Prostate gland (tissue), 2 donors: ENCODE data around the gene FBXL17.

Experiments used
- CTCF ChIP-seq, 4 experiments: fragments of 200-600 bp in 2 of 4; fragments of 450-650 bp in 2 of 4; sonication (generic) in 2 of 4; IDR thresholded peaks; 1 replicate in 3 of 4; 2 replicates in 1 of 4; pipeline ENCODE4 v1.5.1; 2016 to 2019; ENCODE audit warnings: antibody characterized with exemption in 4 of 4, mild to moderate bottlenecking in 2 of 4, moderate library complexity in 2 of 4
- POLR2A ChIP-seq: fragments of 450-650 bp; IDR thresholded peaks from one replicate; pipeline ENCODE4 v1.6.1; 2016; ENCODE audit warnings: antibody characterized with exemption, mild to moderate bottlenecking
- POLR2AphosphoS5 ChIP-seq: sonication (generic); formaldehyde crosslinking; IDR thresholded peaks from one replicate; pipeline ENCODE4 v1.6.1; 2017; ENCODE audit warnings: antibody characterized with exemption

- TF ChIP-seq CTCF (IDR thresholded peaks at IDR 0.05): no peak
- TF ChIP-seq POLR2AphosphoS5: no peak
- TF ChIP-seq POLR2A: no peak
Observed at GRCh38 chr5:107858324-107858723, 523.6 kb downstream of the FBXL17 start.
